ENCODE measurements around the gene ARHGEF1. TPM values are rescaled to one million over a fixed set of nuclear protein-coding genes. Genes with fewer than 3 reads are reported as not detected.

The ARHGEF1 gene
- polyA plus RNA-seq, 1 experiment, result 19.5 TPM

DNA sequence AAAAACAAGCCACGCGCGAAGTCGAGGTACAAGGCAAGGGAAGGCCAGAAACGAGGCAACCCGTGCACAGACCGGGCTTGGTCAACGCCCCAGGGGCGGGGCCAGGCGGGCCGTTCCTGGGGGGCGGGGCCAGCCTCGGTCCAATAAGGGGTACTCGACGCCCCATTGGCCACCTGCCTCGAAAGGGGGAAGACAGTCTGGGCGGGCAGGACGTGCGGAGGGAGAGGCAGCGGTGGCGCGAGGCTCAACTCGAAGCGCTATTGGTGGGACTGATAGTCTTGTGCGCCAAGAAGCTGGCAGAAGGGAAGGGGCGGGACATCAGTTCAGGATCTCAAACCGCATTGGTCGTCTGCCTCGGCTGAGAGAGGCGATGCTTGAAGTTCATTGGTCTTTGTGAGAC lies 38.4 kb upstream of the ARHGEF1 start, which contains the start of gene LYPD4:
TSS of gene LYPD4 (minus strand) at position 83 of the 400 bp plus-strand sequence. CDS start 5,398 bp downstream, outside the sequence.
- H3K4me3 ChIP-seq (ENCODE audit: low read depth, low read length), result no peak within 1 kb of the TSS
- DNase-seq (ENCODE audit: low read depth, low spot score), result no peak
- H3K27me3 ChIP-seq (ENCODE audit: control insufficient read depth, insufficient read depth, low read length), result peaks cover 6% of the 10 kb centered on the region
- TF ChIP-seq, protein P1, sequence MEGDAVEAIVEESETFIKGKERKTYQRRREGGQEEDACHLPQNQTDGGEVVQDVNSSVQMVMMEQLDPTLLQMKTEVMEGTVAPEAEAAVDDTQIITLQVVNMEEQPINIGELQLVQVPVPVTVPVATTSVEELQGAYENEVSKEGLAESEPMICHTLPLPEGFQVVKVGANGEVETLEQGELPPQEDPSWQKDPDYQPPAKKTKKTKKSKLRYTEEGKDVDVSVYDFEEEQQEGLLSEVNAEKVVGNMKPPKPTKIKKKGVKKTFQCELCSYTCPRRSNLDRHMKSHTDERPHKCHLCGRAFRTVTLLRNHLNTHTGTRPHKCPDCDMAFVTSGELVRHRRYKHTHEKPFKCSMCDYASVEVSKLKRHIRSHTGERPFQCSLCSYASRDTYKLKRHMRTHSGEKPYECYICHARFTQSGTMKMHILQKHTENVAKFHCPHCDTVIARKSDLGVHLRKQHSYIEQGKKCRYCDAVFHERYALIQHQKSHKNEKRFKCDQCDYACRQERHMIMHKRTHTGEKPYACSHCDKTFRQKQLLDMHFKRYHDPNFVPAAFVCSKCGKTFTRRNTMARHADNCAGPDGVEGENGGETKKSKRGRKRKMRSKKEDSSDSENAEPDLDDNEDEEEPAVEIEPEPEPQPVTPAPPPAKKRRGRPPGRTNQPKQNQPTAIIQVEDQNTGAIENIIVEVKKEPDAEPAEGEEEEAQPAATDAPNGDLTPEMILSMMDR (IDR thresholded peaks at IDR 0.05; ENCODE audit: low read depth, low read length), result no peak
- POLR2A ChIA-PET, result no interaction called here
- peaks cover 5% of the 10 kb centered on the region; the same call in 1 of the 2 replicates for H3K9me3 ChIP-seq (ENCODE audit: control insufficient read depth, insufficient read depth, low read length)
- CTCF ChIA-PET, result no interaction called here
- H3K27ac ChIP-seq (ENCODE audit: low read depth, low read length), result no peak within 1 kb of the TSS

DNA sequence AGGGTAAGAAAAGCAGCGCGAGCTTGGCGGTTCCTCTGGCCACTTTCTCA lies 38.2 kb upstream of the ARHGEF1 start, which contains the start of gene DMRTC2:
TSS of gene DMRTC2 (plus strand) at position 42 of the 50 bp plus-strand sequence. CDS start 2,387 bp downstream, outside the sequence.
- POLR2A ChIA-PET, result no interaction called here

DNA sequence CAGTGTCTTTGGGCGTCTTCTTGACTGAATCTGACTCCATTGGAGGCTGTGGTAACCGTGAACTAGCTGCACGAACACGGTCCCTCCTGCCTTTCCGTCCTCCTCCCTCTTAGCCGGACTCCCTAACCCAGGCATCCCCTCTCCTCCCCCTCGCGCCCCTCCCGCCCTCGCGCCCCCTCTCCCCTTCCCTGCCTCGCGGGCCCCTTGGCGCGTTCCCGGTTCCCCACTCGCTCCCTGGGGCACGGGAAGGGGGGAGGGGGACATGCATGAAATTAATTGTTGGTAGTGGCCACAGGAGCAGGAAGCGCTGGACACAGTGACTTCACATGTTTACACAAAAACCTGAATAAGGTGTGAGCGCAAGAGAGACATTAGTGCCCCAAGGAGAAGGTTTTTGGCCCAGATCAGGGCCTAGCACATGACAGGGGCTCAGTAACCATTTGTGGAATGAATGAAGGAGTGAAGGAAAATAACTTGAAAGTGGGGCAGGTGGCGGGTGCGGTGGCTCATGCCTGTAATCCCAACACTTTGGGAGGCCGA lies 37.9 kb upstream of the ARHGEF1 start:
- Histone ChIP-seq H3K4me3 (ENCODE audit: low read depth, low read length) (no peak overlapping the region), H3K9me3 (ENCODE audit: control insufficient read depth, insufficient read depth, low read length) (peaks cover 5% of the 10 kb centered on the region; the same call in 1 of the 2 replicates), H3K27ac (ENCODE audit: low read depth, low read length) (no peak overlapping the region), H3K27me3 (ENCODE audit: control insufficient read depth, insufficient read depth, low read length) (peaks cover 4% of the 10 kb centered on the region)
- TF ChIP-seq, protein P1 (IDR thresholded peaks at IDR 0.05; ENCODE audit: low read depth, low read length), result no peak
- POLR2A ChIA-PET, result no interaction called here
- CTCF ChIA-PET, result no interaction called here
- DNase-seq (ENCODE audit: low read depth, low spot score), result no peak

More for the DNA sequence above, 38.2 kb upstream of the ARHGEF1 start, which contains the start of gene DMRTC2:
- H3K27ac ChIP-seq (ENCODE audit: low read depth, low read length), result no peak within 1 kb of the TSS
- TF ChIP-seq, protein P1 (IDR thresholded peaks at IDR 0.05; ENCODE audit: low read depth, low read length), result no peak
- no peak for DNase-seq (ENCODE audit: low read depth, low spot score)
- CTCF ChIA-PET, result no interaction called here
- H3K4me3 ChIP-seq (ENCODE audit: low read depth, low read length), result no peak within 1 kb of the TSS
- peaks cover 5% of the 10 kb centered on the region; the same call in 1 of the 2 replicates for H3K9me3 ChIP-seq (ENCODE audit: control insufficient read depth, insufficient read depth, low read length)
- H3K27me3 ChIP-seq (ENCODE audit: control insufficient read depth, insufficient read depth, low read length), result peaks cover 6% of the 10 kb centered on the region

DNA sequence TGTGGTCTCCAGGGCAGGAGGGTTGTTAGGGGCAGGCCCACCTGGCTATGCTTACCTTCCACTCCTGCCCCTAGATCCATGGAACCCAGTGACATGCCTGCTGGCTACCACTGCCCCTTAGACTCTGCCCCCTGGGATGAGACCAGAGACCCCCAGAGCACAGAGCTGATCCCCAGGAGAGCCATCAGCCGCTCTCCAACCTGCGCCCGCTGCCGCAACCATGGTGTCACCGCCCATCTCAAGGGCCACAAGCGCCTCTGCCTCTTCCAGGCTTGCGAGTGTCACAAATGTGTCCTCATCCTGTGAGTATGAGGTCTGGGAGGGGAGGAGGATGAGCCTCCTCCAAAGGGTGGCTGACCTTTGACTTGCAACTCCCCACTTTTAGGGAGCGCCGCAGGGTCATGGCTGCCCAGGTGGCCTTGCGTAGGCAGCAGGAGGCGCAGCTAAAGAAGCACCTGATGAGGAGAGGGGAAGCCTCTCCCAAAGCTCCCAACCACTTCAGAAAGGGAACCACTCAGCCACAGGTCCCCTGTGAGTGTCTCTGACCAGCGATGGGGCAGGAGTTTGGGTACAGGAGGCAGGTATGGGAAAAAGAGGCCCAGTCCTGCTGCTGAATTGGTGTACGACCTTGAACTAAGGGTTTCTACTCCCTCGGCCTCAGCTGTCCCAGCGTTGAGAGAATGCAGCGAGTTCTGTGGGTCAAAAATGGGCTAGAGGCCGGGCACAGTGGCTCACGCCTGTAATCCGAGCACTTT lies 35.5 kb upstream of the ARHGEF1 start:
- ChIA-PET POLR2A (no interaction called here), CTCF (no interaction called here)
- no peak for DNase-seq (ENCODE audit: low read depth, low spot score)
- TF ChIP-seq, protein P1 (IDR thresholded peaks at IDR 0.05; ENCODE audit: low read depth, low read length), result no peak
- Histone ChIP-seq H3K27ac (ENCODE audit: low read depth, low read length) (no peak overlapping the region), H3K9me3 (ENCODE audit: control insufficient read depth, insufficient read depth, low read length) (peaks cover 5% of the 10 kb centered on the region; the same call in 1 of the 2 replicates), H3K27me3 (ENCODE audit: control insufficient read depth, insufficient read depth, low read length) (peaks cover 24% of the 10 kb centered on the region), H3K4me3 (ENCODE audit: low read depth, low read length) (no peak overlapping the region)

DNA sequence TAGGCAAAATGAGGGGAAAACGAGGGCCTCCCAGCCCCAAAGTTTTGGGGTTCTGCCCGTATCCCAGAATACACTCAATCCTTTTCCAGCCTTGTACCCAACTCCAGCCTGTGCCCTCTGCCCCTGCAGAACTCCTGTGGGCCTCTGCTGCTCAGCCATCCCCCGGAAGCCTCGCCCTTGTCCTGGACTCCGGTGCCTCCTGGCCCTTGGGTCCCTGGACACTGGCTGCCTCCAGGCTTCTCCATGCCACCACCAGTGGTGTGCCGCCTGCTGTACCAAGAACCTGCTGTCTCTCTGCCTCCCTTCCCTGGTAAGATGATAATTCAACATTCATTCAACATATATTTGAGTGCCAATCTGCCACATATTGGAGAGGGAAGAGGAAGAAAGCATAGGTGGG lies 34.3 kb upstream of the ARHGEF1 start:
- TF ChIP-seq, protein P1 (IDR thresholded peaks at IDR 0.05; ENCODE audit: low read depth, low read length), result no peak
- ChIA-PET POLR2A (no interaction called here), CTCF (interaction anchor here (1.5 kb wide), 1 partner anchor 12 kb away, joined by 3 read pairs; no protein-coding TSS in a partner anchor)
- no peak overlapping the region for H3K4me3 ChIP-seq (ENCODE audit: low read depth, low read length)
- H3K9me3 ChIP-seq (ENCODE audit: control insufficient read depth, insufficient read depth, low read length), result peaks cover 5% of the 10 kb centered on the region; the same call in 1 of the 2 replicates
- no peak overlapping the region for H3K27ac ChIP-seq (ENCODE audit: low read depth, low read length)
- no peak for DNase-seq (ENCODE audit: low read depth, low spot score)
- peaks cover 30% of the 10 kb centered on the region for H3K27me3 ChIP-seq (ENCODE audit: control insufficient read depth, insufficient read depth, low read length)
